OCI-LY1 (cell line): Measurements from ENCODE around the gene HEATR1.

Experiments
- EZH2 ChIP-seq: fragments of 200-600 bp; sonication (generic), shearing (Covaris generic); IDR thresholded peaks from 2 replicates; pipeline ENCODE4 v1.8.0; 2017; ENCODE audit warnings: borderline replicate concordance, mixed run types, mild to moderate bottlenecking, antibody characterized with exemption, low read length, moderate library complexity, mixed read lengths
- TF ChIP-seq, protein P1 (sequence below): fragments of 200-600 bp; sonication (generic), shearing (Covaris generic); IDR thresholded peaks from 2 replicates; pipeline ENCODE4 v1.5.1; 2017; ENCODE audit warnings: mild to moderate bottlenecking, antibody characterized with exemption, low read length, moderate library complexity, mixed read lengths

DNA sequence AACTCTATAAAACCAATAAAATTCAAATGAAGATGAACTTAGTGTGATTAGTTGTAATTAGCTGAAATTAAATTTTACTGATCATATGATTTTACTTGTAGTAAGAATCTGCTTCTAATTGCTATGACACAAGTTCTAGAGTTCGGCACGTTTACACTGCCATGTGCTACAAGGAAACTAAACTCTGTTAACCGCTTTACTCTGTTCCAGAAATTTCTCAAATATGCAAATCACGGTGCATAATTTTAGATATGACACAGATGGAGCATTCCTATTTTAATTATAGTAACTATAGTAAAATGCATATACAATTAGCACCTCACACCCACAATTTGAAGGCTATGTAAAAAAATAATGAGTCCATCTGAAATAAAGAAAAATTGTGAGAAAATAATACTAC, 14.8 kb downstream of the HEATR1 start:
- TF ChIP-seq, protein P1, sequence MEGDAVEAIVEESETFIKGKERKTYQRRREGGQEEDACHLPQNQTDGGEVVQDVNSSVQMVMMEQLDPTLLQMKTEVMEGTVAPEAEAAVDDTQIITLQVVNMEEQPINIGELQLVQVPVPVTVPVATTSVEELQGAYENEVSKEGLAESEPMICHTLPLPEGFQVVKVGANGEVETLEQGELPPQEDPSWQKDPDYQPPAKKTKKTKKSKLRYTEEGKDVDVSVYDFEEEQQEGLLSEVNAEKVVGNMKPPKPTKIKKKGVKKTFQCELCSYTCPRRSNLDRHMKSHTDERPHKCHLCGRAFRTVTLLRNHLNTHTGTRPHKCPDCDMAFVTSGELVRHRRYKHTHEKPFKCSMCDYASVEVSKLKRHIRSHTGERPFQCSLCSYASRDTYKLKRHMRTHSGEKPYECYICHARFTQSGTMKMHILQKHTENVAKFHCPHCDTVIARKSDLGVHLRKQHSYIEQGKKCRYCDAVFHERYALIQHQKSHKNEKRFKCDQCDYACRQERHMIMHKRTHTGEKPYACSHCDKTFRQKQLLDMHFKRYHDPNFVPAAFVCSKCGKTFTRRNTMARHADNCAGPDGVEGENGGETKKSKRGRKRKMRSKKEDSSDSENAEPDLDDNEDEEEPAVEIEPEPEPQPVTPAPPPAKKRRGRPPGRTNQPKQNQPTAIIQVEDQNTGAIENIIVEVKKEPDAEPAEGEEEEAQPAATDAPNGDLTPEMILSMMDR, result no peak
- TF ChIP-seq EZH2, result no peak
